Measurements from ENCODE around the gene SDHAF1.

SDHAF1 gene

GRCh38 chr19:35986664-35987570 lies 8.1 kb upstream of the SDHAF1 start:
- no peak for DNase-seq (ENCODE audit: low read depth in 2 of 2)

GRCh38 chr19:35987571-35987896 lies 7.5 kb upstream of the SDHAF1 start:
- no peak for DNase-seq (ENCODE audit: low read depth in 2 of 2)

GRCh38 chr19:35988824-35989223 lies 6.2 kb upstream of the SDHAF1 start:
- DNase-seq (ENCODE audit: low read depth in 2 of 2) = no peak

GRCh38 chr19:35990156-35990555 lies 4.8 kb upstream of the SDHAF1 start:
- no peak for DNase-seq (ENCODE audit: low read depth in 2 of 2)

GRCh38 chr19:35990771-35991730 lies 3.9 kb upstream of the SDHAF1 start:
- no peak for DNase-seq (ENCODE audit: low read depth in 2 of 2)

- no peak for DNase-seq (ENCODE audit: low read depth in 2 of 2)
Measured at GRCh38 chr19:35991731-35992450, 3.1 kb upstream of the SDHAF1 start.

- no peak for DNase-seq (ENCODE audit: low read depth in 2 of 2)
Measured at GRCh38 chr19:35992907-35993765, 1.9 kb upstream of the SDHAF1 start.

- DNase-seq (ENCODE audit: low read depth in 2 of 2) = no peak
Measured at GRCh38 chr19:35993923-35994598, 927 bp upstream of the SDHAF1 start.

- DNase-seq (ENCODE audit: low read depth in 2 of 2) = no peak
Measured at GRCh38 chr19:35996777-35997176, 1.8 kb downstream of the SDHAF1 start.

GRCh38 chr19:36001605-36002004 lies 6.6 kb downstream of the SDHAF1 start:
- no peak for DNase-seq (ENCODE audit: low read depth in 2 of 2)

- no peak for DNase-seq (ENCODE audit: low read depth in 2 of 2)
Measured at GRCh38 chr19:36003284-36003683, 8.3 kb downstream of the SDHAF1 start.

- no peak for DNase-seq (ENCODE audit: low read depth in 2 of 2)
Measured at GRCh38 chr19:36006955-36007354, 12.0 kb downstream of the SDHAF1 start.

GRCh38 chr19:36008336-36008978 lies 13.5 kb downstream of the SDHAF1 start, which contains the start of gene SYNE4:
Gene SYNE4 (minus strand): TSS chr19:36008813. CDS start chr19:36008681, 132 bp downstream.
- DNase-seq (ENCODE audit: low read depth in 2 of 2) = no peak

- peak; percentile 39 to 46 for DNase-seq (ENCODE audit: low read depth in 2 of 2)
Measured at GRCh38 chr19:36009220-36009619, 14.2 kb downstream of the SDHAF1 start.

- no peak for DNase-seq (ENCODE audit: low read depth in 2 of 2)
Measured at GRCh38 chr19:36009633-36010379, 14.8 kb downstream of the SDHAF1 start.

- DNase-seq (ENCODE audit: low read depth in 2 of 2) = no peak
Measured at GRCh38 chr19:36010402-36010801, 15.4 kb downstream of the SDHAF1 start.

GRCh38 chr19:36013280-36014011 lies 18.5 kb downstream of the SDHAF1 start:
- DNase-seq (ENCODE audit: low read depth in 2 of 2) = no peak
